Natural killer cell (primary cell): ENCODE results near the gene DICER1. TPM values are rescaled to one million over a fixed set of nuclear protein-coding genes. Genes with fewer than 3 reads are reported as not detected.

Source experiments
- ATAC-seq, 3 donors: fragments of 150-1000 bp in 2 of 3; fragments of 200-7000 bp in 1 of 3; cut with Tn5 transposase; 1 replicate in 1 of 3; 2 replicates in 2 of 3; pipeline ENCODE4 v1.10.0; 2021; ENCODE audit warnings: mild to moderate bottlenecking in 2 of 3, moderate library complexity in 2 of 3
- DNase-seq, 2 donors: peaks; one replicate each; pipeline versions ENCODE4 v3.0.0 to v3.0.0-alpha.2; 2013 to 2021; ENCODE audit warnings: mixed read lengths in 1 of 2
- H3K27ac ChIP-seq: one replicate; pipeline ENCODE4 v1.5.1; 2013; ENCODE audit warnings: mild to moderate bottlenecking, low read length
- H3K27me3 ChIP-seq: one replicate; pipeline ENCODE4 v1.6.1; 2013; ENCODE audit warnings: low read length; ENCODE audit not compliant: control insufficient read depth, insufficient read depth
- H3K36me3 ChIP-seq: one replicate; pipeline ENCODE4 v1.6.1; 2013; ENCODE audit warnings: low read length; ENCODE audit not compliant: control insufficient read depth, insufficient read depth
- H3K4me1 ChIP-seq: one replicate; pipeline ENCODE4 v1.6.1; 2013; ENCODE audit warnings: low read length; ENCODE audit not compliant: control insufficient read depth, insufficient read depth
- H3K4me3 ChIP-seq: one replicate; pipeline ENCODE4 v1.5.1; 2013; ENCODE audit warnings: low read length
- H3K9me3 ChIP-seq: one replicate; pipeline ENCODE4 v1.6.1; 2013; ENCODE audit warnings: low read length; ENCODE audit not compliant: control insufficient read depth, insufficient read depth
- H3K27ac Mint-ChIP-seq, 2 donors: one replicate each; pipeline ENCODE4 v1.8.0; 2022; ENCODE audit warnings: mild to moderate bottlenecking in 2 of 2, mixed read lengths in 2 of 2, moderate library complexity in 1 of 2
- H3K27me3 Mint-ChIP-seq, 2 donors: one replicate each; pipeline ENCODE4 v1.8.0; 2022; ENCODE audit warnings: low read depth in 2 of 2, mixed read lengths in 2 of 2
- H3K36me3 Mint-ChIP-seq: one replicate; pipeline ENCODE4 v1.8.0; 2022; ENCODE audit warnings: mixed read lengths
- H3K4me1 Mint-ChIP-seq, 2 donors: one replicate each; pipeline ENCODE4 v1.8.0; 2022; ENCODE audit warnings: mixed read lengths in 2 of 2
- H3K4me3 Mint-ChIP-seq: one replicate; pipeline ENCODE4 v1.8.0; 2022; ENCODE audit warnings: mild to moderate bottlenecking, moderate library complexity, mixed read lengths
- H3K9me3 Mint-ChIP-seq, 2 donors: one replicate each; pipeline ENCODE4 v1.8.0; 2022; ENCODE audit warnings: mixed read lengths in 2 of 2
- CTCF ChIP-seq: fragments of 200-600 bp; IDR thresholded peaks from one replicate; pipeline ENCODE4 v1.8.0; 2022; ENCODE audit warnings: antibody characterized with exemption
- WGBS: methylation state at CpG from one replicate; pipeline ENCODE4 v1.1.7; 2013; ENCODE audit warnings: missing lambda C conversion rate; ENCODE audit not compliant: insufficient coverage; 5-methylcytosine and 5-hydroxymethylcytosine counted together
- intact Hi-C: fragments of 100-400 bp; cut with micrococcal nuclease; formaldehyde crosslinking; loops from one replicate; pipeline ENCODE4 v1.14.2; 2022
- total RNA-seq, 4 donors: library from RNA; stranded (reverse); fragments of 120-200 nt in 1 of 4; gene quantifications; one replicate each; pipeline versions ENCODE4 v1.2.3 to v1.2.4, GENCODE V29; 2013 to 2022

The DICER1 gene
- total RNA-seq, 3 donors from 2014 or later (not counting 1 experiment from before 2014, with no cell fraction given) = 47.7 to 59.3 (median 52.9) TPM

- Mint-ChIP-seq H3K4me3 (no peak overlapping the region), H3K27me3 (peaks cover 0 to 9% of the 10 kb centered on the region in 2 donors), H3K9me3 (no peaks in the 10 kb centered on the region), H3K27ac (no peak overlapping the region), H3K36me3 (no peaks in the 10 kb centered on the region), H3K4me1 (no peaks in the 10 kb centered on the region)
- Histone ChIP-seq H3K27ac (no peak overlapping the region), H3K36me3 (no peaks in the 10 kb centered on the region), H3K27me3 (no peaks in the 10 kb centered on the region), H3K9me3 (no peaks in the 10 kb centered on the region), H3K4me1 (no peaks in the 10 kb centered on the region), H3K4me3 (no peak overlapping the region)
- 82% methylated on average over 8 of the region's 8 CpGs for WGBS
- TF ChIP-seq CTCF = no peak
- no peak for DNase-seq
- no peak for ATAC-seq
- intact Hi-C loops = no loop called here
Measured at GRCh38 chr14:95072310-95072905, 84.9 kb downstream of the DICER1 start.

GRCh38 chr14:95071649-95072280 lies 85.6 kb downstream of the DICER1 start:
- Mint-ChIP-seq H3K27me3 (peaks cover 0 to 7% of the 10 kb centered on the region in 2 donors), H3K9me3 (no peaks in the 10 kb centered on the region), H3K4me3 (no peak overlapping the region), H3K4me1 (no peaks in the 10 kb centered on the region), H3K27ac (no peak overlapping the region), H3K36me3 (no peaks in the 10 kb centered on the region)
- H3K27ac ChIP-seq = no peak overlapping the region
- ATAC-seq (no peak), DNase-seq (no peak)
- TF ChIP-seq CTCF = no peak
- no peaks in the 10 kb centered on the region for H3K4me1 ChIP-seq
- WGBS = 89% methylated on average over 19 of the region's 19 CpGs
- no peak overlapping the region for H3K4me3 ChIP-seq
- H3K9me3 ChIP-seq = no peaks in the 10 kb centered on the region
- H3K27me3 ChIP-seq = no peaks in the 10 kb centered on the region
- intact Hi-C loops = no loop called here
- no peaks in the 10 kb centered on the region for H3K36me3 ChIP-seq

- no peaks in the 10 kb centered on the region for H3K4me1 Mint-ChIP-seq
- intact Hi-C loops = no loop called here
- Histone ChIP-seq H3K4me1 (no peaks in the 10 kb centered on the region), H3K27ac (no peak overlapping the region), H3K9me3 (no peaks in the 10 kb centered on the region), H3K27me3 (no peaks in the 10 kb centered on the region), H3K36me3 (no peaks in the 10 kb centered on the region), H3K4me3 (no peak overlapping the region)
- ATAC-seq (no peak), DNase-seq (no peak)
- H3K27me3 Mint-ChIP-seq = peaks cover 0 to 2% of the 10 kb centered on the region in 2 donors
- TF ChIP-seq CTCF = no peak
- 87% methylated on average over 11 of the region's 11 CpGs for WGBS
- H3K27ac Mint-ChIP-seq = no peak overlapping the region
- no peaks in the 10 kb centered on the region for H3K9me3 Mint-ChIP-seq
- H3K4me3 Mint-ChIP-seq = no peak overlapping the region
- H3K36me3 Mint-ChIP-seq = no peaks in the 10 kb centered on the region
Measured at GRCh38 chr14:95070748-95071435, 86.4 kb downstream of the DICER1 start.
